Esophagus muscularis mucosa (tissue), 4 donors: ENCODE results near the gene GJA4. TPM values are rescaled to one million over a fixed set of nuclear protein-coding genes. Genes with fewer than 3 reads are reported as not detected.

Source experiments
- DNase-seq: peaks from one replicate; pipeline ENCODE4 v3.0.0-alpha.2; 2017; ENCODE audit errors: extremely low spot score
- H3K27ac ChIP-seq, 4 donors: fragments of 200-600 bp; sonication (generic); replicated peaks in 1 of 4; 1 replicate in 3 of 4; 2 replicates in 1 of 4; pipeline ENCODE4 v1.5.1; 2016 to 2019; ENCODE audit warnings: mild to moderate bottlenecking in 1 of 4
- H3K27me3 ChIP-seq, 4 donors: fragments of 200-600 bp; sonication (generic); one replicate each; pipeline versions ENCODE4 v1.5.1 to v1.6.0; 2016 to 2019
- H3K36me3 ChIP-seq, 4 donors: fragments of 200-600 bp; sonication (generic); one replicate each; pipeline ENCODE4 v1.5.1; 2016 to 2019
- H3K4me1 ChIP-seq, 4 donors: fragments of 200-600 bp; sonication (generic); one replicate each; pipeline ENCODE4 v1.5.1; 2016 to 2019
- H3K4me3 ChIP-seq, 4 donors: fragments of 200-600 bp; sonication (generic); 1 replicate in 2 of 4; 2 replicates in 2 of 4; pipeline ENCODE4 v1.5.1; 2016 to 2019; ENCODE audit warnings: mild to moderate bottlenecking in 4 of 4, moderate library complexity in 1 of 4
- H3K9me3 ChIP-seq, 4 donors: fragments of 200-600 bp; sonication (generic); 1 replicate in 3 of 4; 2 replicates in 1 of 4; pipeline ENCODE4 v1.5.1; 2016 to 2019
- EP300 ChIP-seq: sonication (generic); formaldehyde crosslinking; IDR thresholded peaks from one replicate; pipeline ENCODE4 v1.6.1; 2017; ENCODE audit warnings: antibody characterized with exemption
- POLR2A ChIP-seq: fragments of 450-650 bp; IDR thresholded peaks from one replicate; pipeline ENCODE4 v1.6.1; 2017; ENCODE audit warnings: antibody characterized with exemption, moderate library complexity, mild to moderate bottlenecking, low read depth
- POLR2AphosphoS5 ChIP-seq, 2 donors: sonication (generic); formaldehyde crosslinking; IDR thresholded peaks; one replicate each; pipeline ENCODE4 v1.6.1; 2017; ENCODE audit warnings: antibody characterized with exemption in 2 of 2
- WGBS: methylation state at CpG from one replicate; pipeline ENCODE4 v1.1.5; 2018; 5-methylcytosine and 5-hydroxymethylcytosine counted together
- intact Hi-C: fragments of 100-400 bp; cut with DNase I; formaldehyde crosslinking; loops from one replicate; pipeline ENCODE4 v1.15.1; 2023
- total RNA-seq, 4 donors: library from RNA; depleted of rRNA; stranded (reverse); fragments of >200 nt; gene quantifications; one replicate each; pipeline versions ENCODE4 v1.1.0 to v1.2.1, GENCODE V29; 2016
- TF ChIP-seq, protein P1 (sequence below), 3 experiments: fragments of 200-600 bp in 2 of 3; fragments of 450-650 bp in 1 of 3; sonication (generic) in 2 of 3; IDR thresholded peaks; one replicate each; pipeline ENCODE4 v1.5.1; 2017 to 2019; ENCODE audit warnings: antibody characterized with exemption in 3 of 3, mild to moderate bottlenecking in 2 of 3, moderate library complexity in 1 of 3

GJA4 gene
- total RNA-seq, 4 donors from 2014 or later: 5.8 to 41.0 (median 28.0) TPM

GRCh38 chr1:34779005-34779404 lies 13.8 kb upstream of the GJA4 start:
- TF ChIP-seq EP300: no peak
- TF ChIP-seq POLR2AphosphoS5 (IDR thresholded peaks at IDR 0.05): no peak
- TF ChIP-seq, protein P1, sequence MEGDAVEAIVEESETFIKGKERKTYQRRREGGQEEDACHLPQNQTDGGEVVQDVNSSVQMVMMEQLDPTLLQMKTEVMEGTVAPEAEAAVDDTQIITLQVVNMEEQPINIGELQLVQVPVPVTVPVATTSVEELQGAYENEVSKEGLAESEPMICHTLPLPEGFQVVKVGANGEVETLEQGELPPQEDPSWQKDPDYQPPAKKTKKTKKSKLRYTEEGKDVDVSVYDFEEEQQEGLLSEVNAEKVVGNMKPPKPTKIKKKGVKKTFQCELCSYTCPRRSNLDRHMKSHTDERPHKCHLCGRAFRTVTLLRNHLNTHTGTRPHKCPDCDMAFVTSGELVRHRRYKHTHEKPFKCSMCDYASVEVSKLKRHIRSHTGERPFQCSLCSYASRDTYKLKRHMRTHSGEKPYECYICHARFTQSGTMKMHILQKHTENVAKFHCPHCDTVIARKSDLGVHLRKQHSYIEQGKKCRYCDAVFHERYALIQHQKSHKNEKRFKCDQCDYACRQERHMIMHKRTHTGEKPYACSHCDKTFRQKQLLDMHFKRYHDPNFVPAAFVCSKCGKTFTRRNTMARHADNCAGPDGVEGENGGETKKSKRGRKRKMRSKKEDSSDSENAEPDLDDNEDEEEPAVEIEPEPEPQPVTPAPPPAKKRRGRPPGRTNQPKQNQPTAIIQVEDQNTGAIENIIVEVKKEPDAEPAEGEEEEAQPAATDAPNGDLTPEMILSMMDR (IDR thresholded peaks at IDR 0.05): no peak
- TF ChIP-seq POLR2A: no peak
- H3K36me3 ChIP-seq: no peaks in the 10 kb centered on the region
- 66% methylated on average over 5 of the region's 5 CpGs for WGBS
- H3K27me3 ChIP-seq: peaks cover 0 to 76% (median 28%) of the 10 kb centered on the region in 4 donors
- H3K4me3 ChIP-seq: no peak overlapping the region
- intact Hi-C loops: no loop called here
- no peaks in the 10 kb centered on the region for H3K9me3 ChIP-seq
- DNase-seq: no peak
- H3K27ac ChIP-seq: no peak overlapping the region
- peaks cover 9 to 15% (median 14%) of the 10 kb centered on the region in 4 donors for H3K4me1 ChIP-seq

GRCh38 chr1:34779526-34779925 lies 13.3 kb upstream of the GJA4 start:
- Histone ChIP-seq H3K27ac (no peak overlapping the region), H3K4me3 (no peak overlapping the region), H3K36me3 (no peaks in the 10 kb centered on the region), H3K27me3 (peaks cover 0 to 72% (median 28%) of the 10 kb centered on the region in 4 donors), H3K9me3 (no peaks in the 10 kb centered on the region), H3K4me1 (peaks cover 9 to 15% (median 14%) of the 10 kb centered on the region in 4 donors)
- no peak for DNase-seq
- TF ChIP-seq POLR2AphosphoS5 (IDR thresholded peaks at IDR 0.05): no peak
- TF ChIP-seq, protein P1 (IDR thresholded peaks at IDR 0.05): no peak
- TF ChIP-seq POLR2A: no peak
- no peak for TF ChIP-seq EP300
- WGBS: 86% methylated on average over 5 of the region's 5 CpGs
- intact Hi-C loops: no loop called here

DNA sequence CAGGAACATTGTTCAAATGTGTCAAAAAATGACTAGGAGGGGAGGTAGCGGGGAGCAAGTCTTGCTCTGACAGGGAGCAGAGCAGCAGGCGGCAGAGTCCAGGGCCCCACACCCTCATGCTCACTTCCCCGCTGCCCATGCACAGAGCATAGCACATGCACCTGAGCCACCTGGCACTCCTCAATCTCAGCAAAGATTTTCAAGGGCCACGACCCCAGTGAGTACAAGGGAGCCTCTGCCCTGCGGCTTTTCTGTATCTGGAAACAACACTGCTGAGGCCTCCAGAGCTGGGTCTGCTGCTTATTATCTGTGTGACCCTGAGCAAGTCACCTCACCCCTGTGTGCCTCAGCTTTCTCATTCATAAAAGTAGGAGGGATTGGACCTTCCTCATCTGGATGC lies 12.8 kb upstream of the GJA4 start:
- 90% methylated on average over 5 of the region's 5 CpGs for WGBS
- intact Hi-C loops: no loop called here
- Histone ChIP-seq H3K4me3 (no peak overlapping the region), H3K36me3 (no peaks in the 10 kb centered on the region), H3K9me3 (no peaks in the 10 kb centered on the region), H3K27me3 (peaks cover 0 to 71% (median 28%) of the 10 kb centered on the region in 4 donors), H3K4me1 (peaks cover 9 to 15% (median 14%) of the 10 kb centered on the region in 4 donors), H3K27ac (no peak overlapping the region)
- DNase-seq: no peak
- TF ChIP-seq POLR2AphosphoS5 (IDR thresholded peaks at IDR 0.05) (no peak), POLR2A (no peak), EP300 (no peak)
- TF ChIP-seq, protein P1 (IDR thresholded peaks at IDR 0.05): no peak

GRCh38 chr1:34780528-34780927 lies 12.3 kb upstream of the GJA4 start:
- no peak for DNase-seq
- Histone ChIP-seq H3K4me3 (no peak overlapping the region), H3K9me3 (no peaks in the 10 kb centered on the region), H3K36me3 (no peaks in the 10 kb centered on the region), H3K27me3 (peaks cover 0 to 71% (median 28%) of the 10 kb centered on the region in 4 donors), H3K27ac (no peak overlapping the region), H3K4me1 (peaks cover 9 to 15% (median 14%) of the 10 kb centered on the region in 4 donors)
- 100% methylated on average over 2 of the region's 2 CpGs for WGBS
- intact Hi-C loops: no loop called here
- no peak for TF ChIP-seq POLR2A
- no peak for TF ChIP-seq EP300
- TF ChIP-seq, protein P1 (IDR thresholded peaks at IDR 0.05): no peak
